Epithelial cell of esophagus (primary cell): Measurements from ENCODE around the gene FAM240B.
A peak's percentile ranks its signal among the peaks of the same experiment; 100 is the strongest.

Source experiments
- DNase-seq: peaks from one replicate; pipeline ENCODE4 v3.0.0; 2010; ENCODE audit warnings: low read depth
- H3K4me3 ChIP-seq: 2 replicates; pipeline ENCODE4 v1.5.1; 2011; ENCODE audit warnings: mild to moderate bottlenecking, low read length, control low read depth
- TF ChIP-seq, protein P1 (sequence below): IDR thresholded peaks from 2 replicates; pipeline ENCODE4 v1.5.1; 2011; ENCODE audit warnings: low read depth, mild to moderate bottlenecking, low read length, control low read depth, inconsistent platforms; ENCODE audit not compliant: insufficient read depth; ENCODE audit errors: missing control alignments

The FAM240B gene

DNA sequence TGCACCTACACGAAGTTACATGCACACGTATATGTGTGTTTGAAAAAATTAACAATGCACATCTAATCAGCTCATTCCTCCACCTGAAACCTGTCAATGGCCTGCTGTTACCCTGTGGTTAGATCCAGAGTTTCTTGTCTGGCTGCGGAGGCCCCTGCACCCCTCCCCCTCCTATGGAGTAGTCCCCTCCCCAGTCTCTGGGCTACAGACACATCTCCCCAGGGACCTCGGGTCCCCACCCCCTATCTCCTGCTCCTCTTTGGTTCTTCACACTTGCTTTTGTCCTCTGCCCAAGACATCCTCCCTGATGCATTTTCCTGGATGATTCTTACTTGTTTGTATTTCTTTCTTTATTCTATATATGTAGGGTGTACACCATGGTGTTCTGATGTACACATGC lies 27.2 kb downstream of the FAM240B start:
- TF ChIP-seq, protein P1, sequence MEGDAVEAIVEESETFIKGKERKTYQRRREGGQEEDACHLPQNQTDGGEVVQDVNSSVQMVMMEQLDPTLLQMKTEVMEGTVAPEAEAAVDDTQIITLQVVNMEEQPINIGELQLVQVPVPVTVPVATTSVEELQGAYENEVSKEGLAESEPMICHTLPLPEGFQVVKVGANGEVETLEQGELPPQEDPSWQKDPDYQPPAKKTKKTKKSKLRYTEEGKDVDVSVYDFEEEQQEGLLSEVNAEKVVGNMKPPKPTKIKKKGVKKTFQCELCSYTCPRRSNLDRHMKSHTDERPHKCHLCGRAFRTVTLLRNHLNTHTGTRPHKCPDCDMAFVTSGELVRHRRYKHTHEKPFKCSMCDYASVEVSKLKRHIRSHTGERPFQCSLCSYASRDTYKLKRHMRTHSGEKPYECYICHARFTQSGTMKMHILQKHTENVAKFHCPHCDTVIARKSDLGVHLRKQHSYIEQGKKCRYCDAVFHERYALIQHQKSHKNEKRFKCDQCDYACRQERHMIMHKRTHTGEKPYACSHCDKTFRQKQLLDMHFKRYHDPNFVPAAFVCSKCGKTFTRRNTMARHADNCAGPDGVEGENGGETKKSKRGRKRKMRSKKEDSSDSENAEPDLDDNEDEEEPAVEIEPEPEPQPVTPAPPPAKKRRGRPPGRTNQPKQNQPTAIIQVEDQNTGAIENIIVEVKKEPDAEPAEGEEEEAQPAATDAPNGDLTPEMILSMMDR, result no peak
- no peak for DNase-seq
- no peak overlapping the region for H3K4me3 ChIP-seq

DNA sequence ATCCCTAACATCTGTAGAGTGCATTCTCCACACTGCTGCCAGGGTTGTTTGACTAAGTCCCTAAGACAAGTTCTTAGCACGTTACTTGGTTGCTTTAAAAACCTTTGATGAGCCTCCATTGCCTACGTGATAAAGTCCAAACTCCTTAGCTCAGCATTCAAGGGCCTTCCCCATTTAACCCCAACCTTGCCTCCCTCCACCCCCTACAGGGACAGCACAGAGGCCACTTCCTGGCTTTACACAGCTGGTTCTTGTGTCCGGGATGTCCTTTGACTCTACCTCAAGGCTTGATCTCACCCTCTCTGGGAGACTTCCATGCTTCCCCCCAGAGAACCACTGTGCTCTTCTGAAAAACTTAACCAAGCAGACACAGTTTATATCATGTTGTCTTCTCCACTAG lies 29.4 kb downstream of the FAM240B start:
- no peak overlapping the region for H3K4me3 ChIP-seq
- TF ChIP-seq, protein P1, result no peak
- DNase-seq, result no peak

DNA sequence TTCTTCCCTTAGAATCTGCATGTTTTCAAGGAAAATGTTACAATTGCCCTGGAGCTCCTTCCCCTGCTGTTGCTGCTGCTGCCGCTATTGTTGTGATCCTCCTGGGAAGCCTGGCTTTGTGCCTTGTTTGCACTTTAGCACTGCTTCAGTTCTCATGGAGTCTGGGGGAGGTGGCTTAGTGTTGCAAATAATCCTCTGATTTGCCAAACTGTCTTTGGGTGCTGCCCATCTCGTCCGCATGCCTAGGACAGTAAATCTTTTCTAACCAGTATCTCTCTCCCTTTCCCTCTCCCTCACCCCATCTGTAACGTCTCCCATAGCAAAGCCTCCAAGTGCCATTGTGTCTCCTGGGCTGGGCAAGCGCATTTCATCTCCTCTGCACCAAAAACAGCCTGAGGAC lies 30.3 kb downstream of the FAM240B start:
- TF ChIP-seq, protein P1, result no peak
- no peak for DNase-seq
- no peak overlapping the region for H3K4me3 ChIP-seq

DNA sequence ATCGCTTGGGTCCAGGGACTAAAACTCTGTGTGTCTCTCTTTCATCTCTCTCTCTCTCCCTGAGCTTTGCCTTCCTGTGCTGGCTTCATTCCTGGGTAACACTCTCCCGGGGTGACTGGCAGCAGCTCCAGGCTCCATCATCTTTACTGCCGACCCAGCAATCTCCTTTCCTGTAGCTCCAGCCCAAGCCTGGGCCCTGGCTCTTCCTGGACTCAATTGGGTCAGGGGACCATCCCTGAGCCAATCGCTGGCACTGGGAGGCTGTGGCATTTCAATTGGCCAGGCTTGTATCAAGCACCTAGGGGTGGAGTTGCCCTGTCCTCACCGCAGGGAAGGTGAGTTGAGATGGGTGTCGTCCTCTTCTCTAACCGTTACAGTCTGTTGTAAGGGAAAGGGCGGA lies 31.9 kb downstream of the FAM240B start:
- TF ChIP-seq, protein P1, result no peak
- peak overlapping the region; percentile 19 for H3K4me3 ChIP-seq
- no peak for DNase-seq

DNA sequence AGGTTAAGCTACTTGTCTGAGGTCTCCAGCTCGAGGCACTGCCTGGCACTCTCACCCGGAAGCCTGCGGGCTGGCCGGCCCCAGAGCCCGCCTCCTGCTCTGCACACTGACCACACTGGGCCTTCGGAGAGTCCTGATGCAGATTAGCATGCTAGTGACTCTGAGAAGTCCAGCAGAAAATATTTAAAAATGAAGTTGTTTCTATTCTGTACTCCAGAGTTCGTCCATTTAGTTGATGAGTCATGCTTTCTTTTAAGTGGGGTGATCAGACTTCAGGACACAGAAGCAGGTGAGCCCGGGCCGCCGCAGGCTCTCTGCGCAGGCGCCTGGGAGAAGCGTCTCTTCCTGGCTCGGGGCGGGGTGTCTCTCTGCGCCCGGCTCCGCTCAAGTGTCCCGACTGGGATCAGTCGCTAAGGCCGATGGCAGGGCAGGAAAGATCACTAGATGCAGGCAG lies 32.5 kb downstream of the FAM240B start:
- DNase-seq, result peak; percentile 67

DNA sequence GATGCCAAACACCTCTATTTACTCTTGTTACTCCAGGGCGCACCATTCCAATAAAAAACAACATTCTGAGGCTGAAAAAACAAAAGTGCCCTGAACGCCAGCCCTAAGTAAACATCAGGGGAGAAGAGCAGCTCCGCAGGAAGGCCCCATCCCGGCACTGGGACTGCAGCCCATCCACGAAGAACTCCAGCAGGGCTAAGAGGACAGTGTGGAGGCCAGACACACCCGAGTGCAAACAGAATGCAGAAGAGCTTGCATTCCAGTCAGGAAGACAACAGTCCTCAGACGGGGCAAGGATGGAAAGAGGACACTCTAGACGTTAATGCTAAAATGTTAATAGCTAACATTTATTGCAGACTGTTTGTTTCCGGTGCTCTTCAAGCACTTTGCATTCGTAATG lies 33.0 kb downstream of the FAM240B start:
- no peak overlapping the region for H3K4me3 ChIP-seq
- TF ChIP-seq, protein P1, result no peak
- no peak for DNase-seq

More for the DNA sequence above, 32.5 kb downstream of the FAM240B start:
- TF ChIP-seq, protein P1, result no peak
- H3K4me3 ChIP-seq, result peak overlapping the region; percentile 19

DNA sequence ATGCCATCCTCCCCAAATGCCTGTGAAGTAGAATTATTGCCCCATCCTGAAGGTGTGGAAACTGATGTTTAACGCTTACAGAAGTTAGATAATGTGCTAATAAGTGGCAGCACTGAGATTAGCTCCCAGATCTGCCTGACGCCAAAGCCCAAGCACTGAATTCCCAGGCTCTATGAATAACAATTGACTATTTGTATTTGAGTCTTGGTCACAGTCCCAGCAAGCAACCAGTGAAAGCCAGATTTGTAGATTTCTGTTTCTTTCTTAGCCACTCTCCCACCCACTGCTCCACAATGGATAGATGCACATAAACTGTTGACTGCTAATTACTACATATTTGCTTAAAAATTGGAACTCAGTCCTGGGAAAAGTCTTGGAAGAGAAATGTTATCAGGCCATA lies 34.4 kb downstream of the FAM240B start:
- H3K4me3 ChIP-seq, result no peak overlapping the region
- TF ChIP-seq, protein P1, result no peak
- DNase-seq, result no peak
